NCI-H128 (cell line): ENCODE data around the gene AFF1.
"Not testable (repeated sequence)": the region's sequence is repeated elsewhere in the genome, so short reads cannot be mapped to it uniquely, and the experiment has no call there.

ENCODE experiments used
- DNase-seq: peaks from one replicate; lab custom pipeline; 2025; ENCODE audit not compliant: unreplicated experiment; lab: John Stamatoyannopoulos, UW

The AFF1 gene

GRCh38 chr4:87034527-87034926, 99.7 kb downstream of the AFF1 start:
- no peak for DNase-seq

GRCh38 chr4:87035881-87036509, 101.2 kb downstream of the AFF1 start:
- DNase-seq: no peak

GRCh38 chr4:87036713-87037112, 101.9 kb downstream of the AFF1 start:
- DNase-seq: no peak

- not testable (repeated sequence) for DNase-seq
Measured at GRCh38 chr4:87037171-87037570, 102.4 kb downstream of the AFF1 start.

GRCh38 chr4:87037671-87038334, 103.0 kb downstream of the AFF1 start:
- no peak for DNase-seq

- DNase-seq: no peak
Measured at GRCh38 chr4:87038837-87039615, 104.2 kb downstream of the AFF1 start.

- DNase-seq: no peak
Measured at GRCh38 chr4:87041141-87041540, 106.3 kb downstream of the AFF1 start.

- no peak for DNase-seq
Measured at GRCh38 chr4:87042221-87042620, 107.4 kb downstream of the AFF1 start.

- no peak for DNase-seq
Measured at GRCh38 chr4:87042986-87043820, 108.4 kb downstream of the AFF1 start.

GRCh38 chr4:87044511-87045233, 109.9 kb downstream of the AFF1 start:
- no peak for DNase-seq

GRCh38 chr4:87045234-87045558, 110.4 kb downstream of the AFF1 start:
- DNase-seq: no peak

- no peak for DNase-seq
Measured at GRCh38 chr4:87045659-87046058, 110.8 kb downstream of the AFF1 start.

- no peak for DNase-seq
Measured at GRCh38 chr4:87046121-87046551, 111.3 kb downstream of the AFF1 start.

- no peak for DNase-seq
Measured at GRCh38 chr4:87047281-87047798, 112.5 kb downstream of the AFF1 start.

GRCh38 chr4:87049508-87049907, 114.7 kb downstream of the AFF1 start:
- DNase-seq: no peak

- DNase-seq: no peak
Measured at GRCh38 chr4:87050596-87050995, 115.8 kb downstream of the AFF1 start.

GRCh38 chr4:87051121-87051713, 116.4 kb downstream of the AFF1 start:
- DNase-seq: no peak

- no peak for DNase-seq
Measured at GRCh38 chr4:87052615-87053014, 117.8 kb downstream of the AFF1 start.

GRCh38 chr4:87053176-87053658, 118.4 kb downstream of the AFF1 start:
- no peak for DNase-seq
